OCI-LY7 (cell line): ENCODE data around the gene ZNF552. TPM values are rescaled to one million over a fixed set of nuclear protein-coding genes. Genes with fewer than 3 reads are reported as not detected.
A peak's percentile ranks its signal among the peaks of the same experiment; 100 is the strongest.
"Not testable (repeated sequence)": the region's sequence is repeated elsewhere in the genome, so short reads cannot be mapped to it uniquely, and the experiment has no call there.

Experiments
- BruUV-seq: library from RNA; stranded (reverse); fragments of 400-500 nt; replicated peaks from 2 replicates; lab custom pipeline; 2021; lab: Mats Ljungman, UMichigan
- CTCF ChIA-PET: fragments of 300-600 bp; sonication (Branson Sonifier 250); formaldehyde crosslinking; loops from one replicate; lab custom pipeline; 2022; ENCODE audit warnings: antibody characterized with exemption; ENCODE audit not compliant: unreplicated experiment; lab: Charles Lee
- POLR2A ChIA-PET: fragments of 300-600 bp; sonication (Branson Sonifier 250); formaldehyde crosslinking; loops from one replicate; lab custom pipeline; 2022; ENCODE audit warnings: antibody characterized with exemption; lab: Charles Lee
- DNase-seq: peaks from one replicate; pipeline ENCODE4 v3.0.0-alpha.2; 2015; ENCODE audit warnings: low spot score
- H2AFZ ChIP-seq: fragments of 200-600 bp; sonication (generic), shearing (Covaris generic); 2 replicates; pipeline ENCODE4 v1.6.1; 2014; ENCODE audit warnings: mild to moderate bottlenecking, antibody characterized with exemption, low read length, moderate library complexity
- H3K27ac ChIP-seq: fragments of 200-600 bp; sonication (generic); 2 replicates; pipeline ENCODE4 v1.5.1; 2014; ENCODE audit warnings: mixed run types, low read depth, mild to moderate bottlenecking, moderate library complexity, low read length, inconsistent platforms; ENCODE audit not compliant: poor library complexity, severe bottlenecking
- H3K36me3 ChIP-seq: fragments of 200-600 bp; sonication (generic); 2 replicates; pipeline ENCODE4 v1.6.1; 2014; ENCODE audit warnings: mild to moderate bottlenecking, antibody characterized with exemption, low read length, moderate library complexity, mixed read lengths; ENCODE audit not compliant: insufficient read depth
- H3K4me1 ChIP-seq: fragments of 200-600 bp; sonication (generic); 2 replicates; pipeline ENCODE4 v1.5.1; 2014; ENCODE audit warnings: mild to moderate bottlenecking, low read length; ENCODE audit not compliant: insufficient read depth, poor library complexity, severe bottlenecking
- H3K4me2 ChIP-seq: fragments of 200-600 bp; sonication (generic); 2 replicates; pipeline ENCODE4 v1.6.1; 2014; ENCODE audit warnings: mild to moderate bottlenecking, low read length
- H3K4me3 ChIP-seq: fragments of 200-600 bp; sonication (generic); 2 replicates; pipeline ENCODE4 v1.5.1; 2014; ENCODE audit warnings: mild to moderate bottlenecking, low read depth, low read length; ENCODE audit not compliant: poor library complexity, severe bottlenecking
- H3K79me2 ChIP-seq: fragments of 200-600 bp; sonication (generic); 2 replicates; pipeline ENCODE4 v1.6.1; 2016; ENCODE audit warnings: low read depth, mild to moderate bottlenecking, low read length, moderate library complexity, mixed read lengths; ENCODE audit not compliant: insufficient read depth
- H3K9me2 ChIP-seq: fragments of 200-600 bp; sonication (generic); 2 replicates; pipeline ENCODE4 v1.6.1; 2016; ENCODE audit warnings: mild to moderate bottlenecking, low read length, mixed read lengths; ENCODE audit not compliant: insufficient read depth
- H3K9me3 ChIP-seq: fragments of 200-600 bp; sonication (generic); 2 replicates; pipeline ENCODE4 v1.6.1; 2014; ENCODE audit warnings: mild to moderate bottlenecking, mixed run types, low read length, mixed read lengths
- H4K20me1 ChIP-seq: fragments of 200-600 bp; sonication (generic); 2 replicates; pipeline ENCODE4 v1.6.1; 2014; ENCODE audit warnings: mild to moderate bottlenecking, antibody characterized with exemption, low read length, moderate library complexity, mixed read lengths; ENCODE audit not compliant: insufficient read depth
- CTCF ChIP-seq: fragments of 200-600 bp; sonication (generic); conservative IDR thresholded peaks from 2 replicates; pipeline ENCODE4 v1.5.1; 2014; ENCODE audit warnings: mild to moderate bottlenecking, antibody characterized with exemption, low read length, moderate library complexity, mixed read lengths
- EZH2phosphoT487 ChIP-seq: fragments of 200-600 bp; sonication (generic); IDR thresholded peaks from 2 replicates; pipeline ENCODE4 v1.6.1; 2018; ENCODE audit warnings: low read depth, borderline replicate concordance, mild to moderate bottlenecking, mixed run types, antibody characterized with exemption, low read length, moderate library complexity, mixed read lengths
- intact Hi-C: fragments of 100-400 bp; cut with micrococcal nuclease; formaldehyde crosslinking; loops from one replicate; pipeline ENCODE4 v1.10.0; 2022; ENCODE audit not compliant: unreplicated experiment
- total RNA-seq, 2 experiments: library from RNA; depleted of rRNA in 1 of 2; stranded (reverse); fragments of >200 nt in 1 of 2; shearing (Covaris generic) in 1 of 2; gene quantifications; 2 replicates each; pipeline ENCODE4 v1.2.3, GENCODE V29; 2014 to 2022

The ZNF552 gene
- total RNA-seq, 2 experiments from 2014 or later, result 8.6 to 11.4 TPM

GRCh38 chr19:57803265-57803593 lies 11.5 kb downstream of the ZNF552 start:
- intact Hi-C loops, result no loop called here
- Histone ChIP-seq H3K79me2 (no peaks in the 10 kb centered on the region), H3K4me3 (no peak overlapping the region)

GRCh38 chr19:57802269-57802668 lies 12.4 kb downstream of the ZNF552 start:
- peak; percentile 33 for DNase-seq
- no peak overlapping the region for H3K4me3 ChIP-seq
- no peak overlapping the region for H3K27ac ChIP-seq
- intact Hi-C loops, result no loop called here
- H3K4me1 ChIP-seq, result peaks cover 8% of the 10 kb centered on the region
- POLR2A ChIA-PET, result interaction anchor here (1.2 kb wide), 1 partner anchor 17 kb away, joined by 8 read pairs; no protein-coding TSS in a partner anchor
- no peak for TF ChIP-seq EZH2phosphoT487
- peak; percentile 44; the same call in 1 of the 2 replicates for TF ChIP-seq CTCF
- H2AFZ ChIP-seq, result no peak overlapping the region
- no TSS peak for BruUV-seq
- H3K9me2 ChIP-seq, result no peaks in the 10 kb centered on the region
- H3K79me2 ChIP-seq, result no peaks in the 10 kb centered on the region
- H3K36me3 ChIP-seq, result peaks cover 19% of the 10 kb centered on the region
- H3K9me3 ChIP-seq, result no peaks in the 10 kb centered on the region
- H4K20me1 ChIP-seq, result no peaks in the 10 kb centered on the region
- H3K4me2 ChIP-seq, result 0 out of 2 replicates have a peak overlapping the region, but pooled peaks have one; percentile 2
- CTCF ChIA-PET, result no interaction called here

More at GRCh38 chr19:57803265-57803593, 11.5 kb downstream of the ZNF552 start:
- no peak for TF ChIP-seq CTCF
- no peak for TF ChIP-seq EZH2phosphoT487
- ChIA-PET CTCF (no interaction called here), POLR2A (no interaction called here)
- Histone ChIP-seq H3K27ac (no peak overlapping the region), H4K20me1 (no peaks in the 10 kb centered on the region), H2AFZ (no peak overlapping the region), H3K4me2 (no peak overlapping the region), H3K9me3 (no peaks in the 10 kb centered on the region), H3K4me1 (peaks cover 8% of the 10 kb centered on the region), H3K36me3 (peaks cover 28% of the 10 kb centered on the region), H3K9me2 (no peaks in the 10 kb centered on the region)
- DNase-seq, result no peak
- no TSS peak for BruUV-seq

- POLR2A ChIA-PET, result interaction anchor here (0.8 kb wide), 1 partner anchor 42 kb away, joined by 3 read pairs; no protein-coding TSS in a partner anchor
- CTCF ChIA-PET, result interaction anchor here (0.5 kb wide), 1 partner anchor 13 kb away, joined by 3 read pairs; no protein-coding TSS in a partner anchor
- no TSS peak for BruUV-seq
Measured at GRCh38 chr19:57800696-57801095, 14.0 kb downstream of the ZNF552 start.

GRCh38 chr19:57796580-57796979 lies 18.1 kb downstream of the ZNF552 start:
- H3K27ac ChIP-seq, BruUV-seq, H3K4me1 ChIP-seq, POLR2A ChIA-PET, H3K9me3 ChIP-seq, H4K20me1 ChIP-seq, H3K79me2 ChIP-seq, CTCF ChIA-PET, H3K9me2 ChIP-seq, DNase-seq, intact Hi-C loops, H2AFZ ChIP-seq, H3K4me2 ChIP-seq, H3K4me3 ChIP-seq: not testable (repeated sequence)
- H3K36me3 ChIP-seq, result peaks cover 31% of the 10 kb centered on the region

More at GRCh38 chr19:57800696-57801095, 14.0 kb downstream of the ZNF552 start:
- peaks cover 8% of the 10 kb centered on the region for H3K4me1 ChIP-seq
- peaks cover 14% of the 10 kb centered on the region; the same call in 1 of the 2 replicates for H3K36me3 ChIP-seq
- H3K4me3 ChIP-seq, result no peak overlapping the region
- intact Hi-C loops, result no loop called here
- no peak for DNase-seq
- no peaks in the 10 kb centered on the region for H3K79me2 ChIP-seq
- no peaks in the 10 kb centered on the region for H3K9me3 ChIP-seq
- no peaks in the 10 kb centered on the region for H4K20me1 ChIP-seq
- no peak overlapping the region for H3K4me2 ChIP-seq
- H3K27ac ChIP-seq, result no peak overlapping the region
- no peak overlapping the region for H2AFZ ChIP-seq
- TF ChIP-seq EZH2phosphoT487 (no peak), CTCF (no peak)
- no peaks in the 10 kb centered on the region for H3K9me2 ChIP-seq
